HepG2 (cell line): Measurements from ENCODE around the gene NUBP2. TPM values are rescaled to one million over a fixed set of nuclear protein-coding genes. Genes with fewer than 3 reads are reported as not detected.
A peak's percentile ranks its signal among the peaks of the same experiment; 100 is the strongest.

ENCODE experiments used
- GABPB1 ChIP-seq: IDR thresholded peaks from 2 replicates; pipeline ENCODE4 v1.6.1; 2016; ENCODE audit warnings: mild to moderate bottlenecking, missing genetic modification reagents, moderate library complexity, missing compliant biosample characterization
- ISL2 ChIP-seq: sonication (generic); formaldehyde crosslinking; IDR thresholded peaks from 2 replicates; pipeline ENCODE4 v1.5.0; 2020; ENCODE audit warnings: missing genetic modification reagents
- RBAK ChIP-seq: sonication (generic); formaldehyde crosslinking; IDR thresholded peaks from 2 replicates; pipeline ENCODE4 v1.5.1; 2020; ENCODE audit warnings: mild to moderate bottlenecking, missing genetic modification reagents
- SNRNP70 ChIP-seq: fragments of 200-400 bp; formaldehyde crosslinking; IDR thresholded peaks from 2 replicates; pipeline ENCODE4 v1.6.1; 2017; ENCODE audit warnings: mild to moderate bottlenecking, low read depth, low read length, moderate library complexity
- THYN1 ChIP-seq: sonication (generic); formaldehyde crosslinking; IDR thresholded peaks from 2 replicates; pipeline ENCODE4 v1.8.1; 2023; ENCODE audit warnings: low read depth, mild to moderate bottlenecking, moderate library complexity, missing genetic modification reagents, borderline replicate concordance
- ZNF296 ChIP-seq: sonication (generic); formaldehyde crosslinking; conservative IDR thresholded peaks from 2 replicates; pipeline ENCODE4 v1.5.0; 2020; ENCODE audit warnings: mild to moderate bottlenecking, missing genetic modification reagents
- ZNF34 ChIP-seq: sonication (generic); formaldehyde crosslinking; IDR thresholded peaks from 2 replicates; pipeline ENCODE4 v1.4.0; 2020; ENCODE audit warnings: mild to moderate bottlenecking, missing genetic modification reagents, borderline replicate concordance
- ZNF382 ChIP-seq: sonication (generic); formaldehyde crosslinking; IDR thresholded peaks from 2 replicates; pipeline ENCODE4 v1.5.0; 2020; ENCODE audit warnings: missing genetic modification reagents, mild to moderate bottlenecking, borderline replicate concordance
- ZNF629 ChIP-seq: sonication (generic); formaldehyde crosslinking; conservative IDR thresholded peaks from 2 replicates; pipeline ENCODE4 v1.5.0; 2020; ENCODE audit warnings: missing genetic modification reagents
- polyA plus RNA-seq, 8 experiments: library from polyadenylated mRNA; depleted of rRNA in 3 of 8; stranded (reverse) in 7 of 8; unstranded in 1 of 8; fragments of >200 nt; fragmentation: Illumina TruSeq in 4 of 8; extraction: Trizol in 4 of 8; gene quantifications; 2 replicates each; pipeline versions ENCODE4 v1.2.1 to v1.2.3, GENCODE V29; 2011 to 2016; ENCODE audit warnings: low read depth in 4 of 8, missing spikeins in 1 of 8, mixed read lengths in 1 of 8; ENCODE audit not compliant: insufficient read depth in 1 of 8
- total RNA-seq, 5 experiments: library from RNA; depleted of rRNA; stranded (reverse); fragments of >200 nt; fragmentation: Illumina TruSeq; extraction: Trizol; gene quantifications; 2 replicates each; pipeline ENCODE4 v1.2.3, GENCODE V29; 2016; ENCODE audit warnings: low read depth in 1 of 5
- TF ChIP-seq, protein P1 (sequence below): sonication (generic); formaldehyde crosslinking; IDR thresholded peaks from 2 replicates; pipeline ENCODE4 v1.4.0; 2020; ENCODE audit warnings: mild to moderate bottlenecking, missing genetic modification reagents
- TF ChIP-seq, protein P2 (sequence below): sonication (generic); formaldehyde crosslinking; IDR thresholded peaks from 2 replicates; pipeline ENCODE4 v1.4.0; 2020; ENCODE audit warnings: missing genetic modification reagents, borderline replicate concordance
- TF ChIP-seq, protein P3 (sequence below): sonication (generic); formaldehyde crosslinking; IDR thresholded peaks from 2 replicates; pipeline ENCODE4 v1.4.0; 2020; ENCODE audit warnings: mild to moderate bottlenecking, missing genetic modification reagents
- TF ChIP-seq, protein P4 (sequence below): IDR thresholded peaks from 2 replicates; pipeline ENCODE4 v1.6.1; 2012; ENCODE audit warnings: inconsistent platforms

NUBP2 gene
- total and polyA plus RNA-seq, 2 of the 13 experiments (the other 11 are each of a cell fraction or from before 2014, with no cell fraction given): 25.7 to 61.5 TPM

DNA sequence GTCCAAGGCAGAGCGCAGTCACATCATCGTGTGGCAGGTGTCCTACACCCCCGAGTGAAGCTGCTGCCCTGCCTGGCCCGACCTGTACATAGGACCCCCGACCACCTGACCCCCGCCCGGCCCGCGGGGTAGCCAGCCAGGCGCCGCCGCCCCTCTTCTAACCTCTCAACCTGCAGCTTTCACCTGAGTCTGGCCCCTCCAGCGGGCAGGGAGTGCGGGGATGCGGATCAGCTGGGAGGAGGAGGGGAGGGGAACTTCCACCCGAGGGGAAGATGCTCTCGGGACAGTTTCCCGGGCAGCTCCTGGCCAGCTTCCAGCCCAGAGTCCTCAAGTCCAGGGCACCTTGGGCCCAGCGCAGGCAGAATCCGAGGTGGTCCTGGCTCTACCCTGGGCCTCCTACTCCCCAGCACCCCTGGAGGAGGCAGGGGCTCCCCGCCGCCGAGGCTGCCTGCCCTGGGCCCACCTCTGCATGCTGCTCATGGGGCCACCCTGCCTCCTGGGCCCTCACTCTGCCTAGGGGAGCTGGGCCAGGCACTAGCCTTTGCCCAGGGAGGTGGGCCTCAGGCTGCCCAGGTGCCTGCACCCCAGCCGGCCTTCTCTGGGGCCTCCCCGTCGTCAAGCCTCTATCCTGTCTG lies 13.9 kb upstream of the NUBP2 start (continued):
- TF ChIP-seq ZNF34 (CRISPR knock-in tag) (no peak), GABPB1 (CRISPR knock-in tag) (peak; percentile 4; the same call in 1 of the 2 replicates), ZNF629 (CRISPR knock-in tag) (no peak), RBAK (CRISPR knock-in tag) (no peak), SNRNP70 (no peak), THYN1 (CRISPR knock-in tag) (no peak), ZNF382 (CRISPR knock-in tag) (no peak), ISL2 (no peak), ZNF296 (CRISPR knock-in tag) (no peak)
- TF ChIP-seq, protein P1, sequence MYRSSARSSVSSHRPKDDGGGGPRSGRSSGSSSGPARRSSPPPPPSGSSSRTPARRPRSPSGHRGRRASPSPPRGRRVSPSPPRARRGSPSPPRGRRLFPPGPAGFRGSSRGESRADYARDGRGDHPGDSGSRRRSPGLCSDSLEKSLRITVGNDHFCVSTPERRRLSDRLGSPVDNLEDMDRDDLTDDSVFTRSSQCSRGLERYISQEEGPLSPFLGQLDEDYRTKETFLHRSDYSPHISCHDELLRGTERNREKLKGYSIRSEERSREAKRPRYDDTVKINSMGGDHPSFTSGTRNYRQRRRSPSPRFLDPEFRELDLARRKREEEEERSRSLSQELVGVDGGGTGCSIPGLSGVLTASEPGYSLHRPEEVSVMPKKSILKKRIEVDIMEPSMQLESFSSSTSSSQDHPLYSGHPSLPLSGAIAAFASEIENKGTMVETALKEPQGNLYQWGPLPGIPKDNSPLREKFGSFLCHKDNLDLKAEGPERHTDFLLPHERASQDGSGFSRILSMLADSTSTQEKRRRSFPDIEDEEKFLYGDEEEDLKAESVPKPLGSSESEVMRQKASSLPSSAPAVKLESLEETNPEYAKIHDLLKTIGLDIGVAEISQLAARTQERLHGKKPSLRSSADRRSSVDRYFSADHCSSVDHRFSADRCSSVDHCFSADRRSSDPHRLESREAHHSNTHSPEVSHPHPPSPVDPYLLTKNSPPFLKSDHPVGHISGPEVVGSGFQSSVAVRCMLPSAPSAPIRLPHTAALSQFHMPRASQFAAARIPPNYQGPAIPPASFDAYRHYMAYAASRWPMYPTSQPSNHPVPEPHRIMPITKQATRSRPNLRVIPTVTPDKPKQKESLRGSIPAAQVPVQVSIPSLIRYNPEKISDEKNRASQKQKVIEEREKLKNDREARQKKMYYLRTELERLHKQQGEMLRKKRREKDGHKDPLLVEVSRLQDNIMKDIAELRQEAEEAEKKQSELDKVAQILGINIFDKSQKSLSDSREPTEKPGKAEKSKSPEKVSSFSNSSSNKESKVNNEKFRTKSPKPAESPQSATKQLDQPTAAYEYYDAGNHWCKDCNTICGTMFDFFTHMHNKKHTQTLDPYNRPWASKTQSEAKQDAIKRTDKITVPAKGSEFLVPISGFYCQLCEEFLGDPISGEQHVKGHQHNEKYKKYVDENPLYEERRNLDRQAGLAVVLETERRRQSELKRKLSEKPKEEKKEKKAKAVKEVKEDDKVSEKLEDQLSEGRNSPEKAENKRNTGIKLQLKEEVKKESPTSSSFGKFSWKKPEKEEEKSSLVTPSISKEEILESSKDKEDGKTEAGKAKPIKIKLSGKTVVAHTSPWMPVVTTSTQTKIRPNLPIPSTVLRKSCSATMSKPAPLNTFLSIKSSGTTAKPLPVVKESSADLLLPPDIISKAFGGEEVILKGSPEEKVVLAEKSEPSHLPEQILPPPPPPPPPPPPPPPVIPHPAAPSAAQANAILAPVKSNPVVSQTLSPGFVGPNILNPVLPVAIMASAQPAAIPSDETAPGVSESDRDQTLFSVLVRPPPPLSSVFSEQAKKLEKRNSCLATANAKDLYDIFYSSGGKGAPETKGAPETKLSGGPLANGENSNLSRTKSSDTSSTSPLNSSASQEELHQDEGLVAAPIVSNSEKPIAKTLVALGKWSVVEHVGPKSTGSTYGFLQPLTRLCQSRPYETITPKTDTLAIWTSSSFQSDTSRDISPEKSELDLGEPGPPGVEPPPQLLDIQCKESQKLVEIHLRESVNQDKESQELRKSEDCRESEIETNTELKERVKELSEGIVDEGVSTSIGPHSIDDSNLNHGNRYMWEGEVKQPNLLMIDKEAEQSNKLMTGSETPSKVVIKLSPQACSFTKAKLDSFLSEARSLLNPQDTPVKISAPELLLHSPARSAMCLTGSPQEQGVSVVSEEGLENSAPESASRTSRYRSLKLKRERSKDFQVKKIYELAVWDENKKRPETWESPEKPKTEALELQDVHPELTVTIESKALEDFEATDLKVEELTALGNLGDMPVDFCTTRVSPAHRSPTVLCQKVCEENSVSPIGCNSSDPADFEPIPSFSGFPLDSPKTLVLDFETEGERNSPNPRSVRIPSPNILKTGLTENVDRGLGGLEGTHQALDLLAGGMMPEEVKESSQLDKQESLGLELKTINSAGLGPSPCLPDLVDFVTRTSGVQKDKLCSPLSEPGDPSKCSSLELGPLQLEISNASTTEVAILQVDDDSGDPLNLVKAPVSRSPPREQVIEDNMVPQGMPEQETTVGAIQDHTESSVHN (CRISPR knock-in tag): no peak
- TF ChIP-seq, protein P2, sequence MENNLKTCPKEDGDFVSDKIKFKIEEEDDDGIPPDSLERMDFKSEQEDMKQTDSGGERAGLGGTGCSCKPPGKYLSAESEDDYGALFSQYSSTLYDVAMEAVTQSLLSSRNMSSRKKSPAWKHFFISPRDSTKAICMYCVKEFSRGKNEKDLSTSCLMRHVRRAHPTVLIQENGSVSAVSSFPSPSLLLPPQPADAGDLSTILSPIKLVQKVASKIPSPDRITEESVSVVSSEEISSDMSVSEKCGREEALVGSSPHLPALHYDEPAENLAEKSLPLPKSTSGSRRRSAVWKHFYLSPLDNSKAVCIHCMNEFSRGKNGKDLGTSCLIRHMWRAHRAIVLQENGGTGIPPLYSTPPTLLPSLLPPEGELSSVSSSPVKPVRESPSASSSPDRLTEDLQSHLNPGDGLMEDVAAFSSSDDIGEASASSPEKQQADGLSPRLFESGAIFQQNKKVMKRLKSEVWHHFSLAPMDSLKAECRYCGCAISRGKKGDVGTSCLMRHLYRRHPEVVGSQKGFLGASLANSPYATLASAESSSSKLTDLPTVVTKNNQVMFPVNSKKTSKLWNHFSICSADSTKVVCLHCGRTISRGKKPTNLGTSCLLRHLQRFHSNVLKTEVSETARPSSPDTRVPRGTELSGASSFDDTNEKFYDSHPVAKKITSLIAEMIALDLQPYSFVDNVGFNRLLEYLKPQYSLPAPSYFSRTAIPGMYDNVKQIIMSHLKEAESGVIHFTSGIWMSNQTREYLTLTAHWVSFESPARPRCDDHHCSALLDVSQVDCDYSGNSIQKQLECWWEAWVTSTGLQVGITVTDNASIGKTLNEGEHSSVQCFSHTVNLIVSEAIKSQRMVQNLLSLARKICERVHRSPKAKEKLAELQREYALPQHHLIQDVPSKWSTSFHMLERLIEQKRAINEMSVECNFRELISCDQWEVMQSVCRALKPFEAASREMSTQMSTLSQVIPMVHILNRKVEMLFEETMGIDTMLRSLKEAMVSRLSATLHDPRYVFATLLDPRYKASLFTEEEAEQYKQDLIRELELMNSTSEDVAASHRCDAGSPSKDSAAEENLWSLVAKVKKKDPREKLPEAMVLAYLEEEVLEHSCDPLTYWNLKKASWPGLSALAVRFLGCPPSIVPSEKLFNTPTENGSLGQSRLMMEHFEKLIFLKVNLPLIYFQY (CRISPR knock-in tag): no peak
- TF ChIP-seq, protein P3, sequence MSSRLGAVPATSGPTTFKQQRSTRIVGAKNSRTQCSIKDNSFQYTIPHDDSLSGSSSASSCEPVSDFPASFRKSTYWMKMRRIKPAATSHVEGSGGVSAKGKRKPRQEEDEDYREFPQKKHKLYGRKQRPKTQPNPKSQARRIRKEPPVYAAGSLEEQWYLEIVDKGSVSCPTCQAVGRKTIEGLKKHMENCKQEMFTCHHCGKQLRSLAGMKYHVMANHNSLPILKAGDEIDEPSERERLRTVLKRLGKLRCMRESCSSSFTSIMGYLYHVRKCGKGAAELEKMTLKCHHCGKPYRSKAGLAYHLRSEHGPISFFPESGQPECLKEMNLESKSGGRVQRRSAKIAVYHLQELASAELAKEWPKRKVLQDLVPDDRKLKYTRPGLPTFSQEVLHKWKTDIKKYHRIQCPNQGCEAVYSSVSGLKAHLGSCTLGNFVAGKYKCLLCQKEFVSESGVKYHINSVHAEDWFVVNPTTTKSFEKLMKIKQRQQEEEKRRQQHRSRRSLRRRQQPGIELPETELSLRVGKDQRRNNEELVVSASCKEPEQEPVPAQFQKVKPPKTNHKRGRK (CRISPR knock-in tag): no peak
- TF ChIP-seq, protein P4, sequence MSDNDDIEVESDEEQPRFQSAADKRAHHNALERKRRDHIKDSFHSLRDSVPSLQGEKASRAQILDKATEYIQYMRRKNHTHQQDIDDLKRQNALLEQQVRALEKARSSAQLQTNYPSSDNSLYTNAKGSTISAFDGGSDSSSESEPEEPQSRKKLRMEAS: no peak
